ENCODE measurements around the gene HMGCR. TPM values are rescaled to one million over a fixed set of nuclear protein-coding genes. Genes with fewer than 3 reads are reported as not detected.

Gene HMGCR
- total RNA-seq, 3 donors from 2014 or later (not counting 1 experiment from before 2014, with no cell fraction given), result 44.2 to 89.5 (median 62.6) TPM

- Mint-ChIP-seq H3K27me3 (ENCODE audit: low read depth in 2 of 2) (no peaks in the 10 kb centered on the region), H3K9me3 (no peaks in the 10 kb centered on the region), H3K4me3 (no peak overlapping the region), H3K36me3 (peaks cover 36% of the 10 kb centered on the region), H3K27ac (no peak overlapping the region), H3K4me1 (no peaks in the 10 kb centered on the region)
- no peak for TF ChIP-seq CTCF (IDR thresholded peaks at IDR 0.05)
- H3K4me3 ChIP-seq (ENCODE audit: low read length), result no peak overlapping the region
- no peak for DNase-seq
- H3K36me3 ChIP-seq (ENCODE audit: control insufficient read depth, insufficient read depth, low read length), result peaks cover 77% of the 10 kb centered on the region
- WGBS (ENCODE audit: insufficient coverage), result 92% methylated on average over 6 of the region's 7 CpGs
- ATAC-seq, result no peak
- no peaks in the 10 kb centered on the region for H3K4me1 ChIP-seq (ENCODE audit: control insufficient read depth, insufficient read depth, low read length)
- no peak overlapping the region for H3K27ac ChIP-seq (ENCODE audit: low read length)
- no peaks in the 10 kb centered on the region for H3K9me3 ChIP-seq (ENCODE audit: control insufficient read depth, insufficient read depth, low read length)
- intact Hi-C loops (cut with micrococcal nuclease), result no loop called here
- H3K27me3 ChIP-seq (ENCODE audit: control insufficient read depth, insufficient read depth, low read length), result no peaks in the 10 kb centered on the region
Measured at GRCh38 chr5:75351139-75351926, 14.3 kb downstream of the HMGCR start.

- DNase-seq, result no peak
- no peak overlapping the region for H3K4me3 ChIP-seq (ENCODE audit: low read length)
- TF ChIP-seq CTCF (IDR thresholded peaks at IDR 0.05), result no peak
- Mint-ChIP-seq H3K27me3 (ENCODE audit: low read depth in 2 of 2) (no peaks in the 10 kb centered on the region), H3K9me3 (no peaks in the 10 kb centered on the region), H3K36me3 (peaks cover 32% of the 10 kb centered on the region), H3K27ac (no peak overlapping the region), H3K4me3 (no peak overlapping the region), H3K4me1 (no peaks in the 10 kb centered on the region)
- H3K27me3 ChIP-seq (ENCODE audit: control insufficient read depth, insufficient read depth, low read length), result no peaks in the 10 kb centered on the region
- WGBS (ENCODE audit: insufficient coverage), result 98% methylated on average over 6 of the region's 6 CpGs
- intact Hi-C loops (cut with micrococcal nuclease), result no loop called here
- no peak for ATAC-seq
- H3K4me1 ChIP-seq (ENCODE audit: control insufficient read depth, insufficient read depth, low read length), result no peaks in the 10 kb centered on the region
- no peak overlapping the region for H3K27ac ChIP-seq (ENCODE audit: low read length)
- H3K9me3 ChIP-seq (ENCODE audit: control insufficient read depth, insufficient read depth, low read length), result no peaks in the 10 kb centered on the region
- H3K36me3 ChIP-seq (ENCODE audit: control insufficient read depth, insufficient read depth, low read length), result peaks cover 81% of the 10 kb centered on the region
Measured at GRCh38 chr5:75355236-75355635, 18.2 kb downstream of the HMGCR start.

- Mint-ChIP-seq H3K4me3 (no peak overlapping the region), H3K27ac (no peak overlapping the region), H3K4me1 (no peaks in the 10 kb centered on the region), H3K36me3 (peaks cover 24% of the 10 kb centered on the region), H3K9me3 (no peaks in the 10 kb centered on the region), H3K27me3 (ENCODE audit: low read depth in 2 of 2) (no peaks in the 10 kb centered on the region)
- no peak for ATAC-seq
- intact Hi-C loops (cut with micrococcal nuclease), result no loop called here
- Histone ChIP-seq H3K27me3 (ENCODE audit: control insufficient read depth, insufficient read depth, low read length) (no peaks in the 10 kb centered on the region), H3K4me1 (ENCODE audit: control insufficient read depth, insufficient read depth, low read length) (no peaks in the 10 kb centered on the region), H3K9me3 (ENCODE audit: control insufficient read depth, insufficient read depth, low read length) (no peaks in the 10 kb centered on the region), H3K4me3 (ENCODE audit: low read length) (no peak overlapping the region), H3K36me3 (ENCODE audit: control insufficient read depth, insufficient read depth, low read length) (peaks cover 82% of the 10 kb centered on the region), H3K27ac (ENCODE audit: low read length) (no peak overlapping the region)
- TF ChIP-seq CTCF (IDR thresholded peaks at IDR 0.05), result no peak
- DNase-seq, result no peak
- WGBS (ENCODE audit: insufficient coverage), result 93% methylated on average over 3 of the region's 7 CpGs
Measured at GRCh38 chr5:75356719-75357118, 19.7 kb downstream of the HMGCR start.

- no peak overlapping the region for H3K4me3 Mint-ChIP-seq
- no peak overlapping the region for H3K27ac Mint-ChIP-seq
- no peaks in the 10 kb centered on the region for H3K9me3 Mint-ChIP-seq
- Histone ChIP-seq H3K4me1 (ENCODE audit: control insufficient read depth, insufficient read depth, low read length) (no peaks in the 10 kb centered on the region), H3K9me3 (ENCODE audit: control insufficient read depth, insufficient read depth, low read length) (no peaks in the 10 kb centered on the region), H3K27ac (ENCODE audit: low read length) (no peak overlapping the region), H3K4me3 (ENCODE audit: low read length) (no peak overlapping the region), H3K36me3 (ENCODE audit: control insufficient read depth, insufficient read depth, low read length) (peaks cover 79% of the 10 kb centered on the region), H3K27me3 (ENCODE audit: control insufficient read depth, insufficient read depth, low read length) (no peaks in the 10 kb centered on the region)
- ATAC-seq (no peak), DNase-seq (no peak)
- no CpG with 5 or more reads among the region's 3 CpGs for WGBS (ENCODE audit: insufficient coverage)
- H3K27me3 Mint-ChIP-seq (ENCODE audit: low read depth in 2 of 2), result no peaks in the 10 kb centered on the region
- intact Hi-C loops (cut with micrococcal nuclease), result no loop called here
- TF ChIP-seq CTCF (IDR thresholded peaks at IDR 0.05), result no peak
- no peaks in the 10 kb centered on the region for H3K4me1 Mint-ChIP-seq
- peaks cover 24% of the 10 kb centered on the region for H3K36me3 Mint-ChIP-seq
Measured at GRCh38 chr5:75358117-75358516, 21.1 kb downstream of the HMGCR start.
